Endodermal cell (in vitro differentiated cells): ENCODE results near the gene METTL22. TPM values are rescaled to one million over a fixed set of nuclear protein-coding genes. Genes with fewer than 3 reads are reported as not detected.
A peak's percentile ranks its signal among the peaks of the same experiment; 100 is the strongest.
"Not testable (repeated sequence)": the region's sequence is repeated elsewhere in the genome, so short reads cannot be mapped to it uniquely, and the experiment has no call there.

Experiments used
- DNase-seq: peaks from one replicate; pipeline ENCODE4 v3.0.0-alpha.2; 2017
- H3K27ac ChIP-seq: 2 replicates; pipeline ENCODE4 v1.5.1; 2013; ENCODE audit warnings: mild to moderate bottlenecking, low read depth, low read length, moderate library complexity
- H3K27me3 ChIP-seq: 2 replicates; pipeline ENCODE4 v1.6.1; 2013; ENCODE audit warnings: mild to moderate bottlenecking, low read length, moderate library complexity; ENCODE audit not compliant: insufficient read depth, control insufficient read depth, poor library complexity, severe bottlenecking
- H3K36me3 ChIP-seq: 2 replicates; pipeline ENCODE4 v1.7.0; 2013; ENCODE audit warnings: mild to moderate bottlenecking, low read length, moderate library complexity; ENCODE audit not compliant: control insufficient read depth, insufficient read depth
- H3K4me1 ChIP-seq: one replicate; pipeline ENCODE4 v1.7.0; 2013; ENCODE audit warnings: low read length; ENCODE audit not compliant: control insufficient read depth, insufficient read depth
- H3K4me3 ChIP-seq: 2 replicates; pipeline ENCODE4 v1.5.1; 2013; ENCODE audit warnings: mild to moderate bottlenecking, low read length, moderate library complexity
- H3K9ac ChIP-seq: 2 replicates; pipeline ENCODE4 v1.6.1; 2013; ENCODE audit warnings: mild to moderate bottlenecking, low read length, moderate library complexity; ENCODE audit not compliant: poor library complexity, severe bottlenecking; ENCODE audit errors: extremely low read depth
- H3K9me3 ChIP-seq: 2 replicates; pipeline ENCODE4 v1.6.1; 2013; ENCODE audit warnings: mild to moderate bottlenecking, low read length, moderate library complexity; ENCODE audit not compliant: control insufficient read depth
- H3K27ac Mint-ChIP-seq: 2 replicates; pipeline ENCODE4 v1.8.0; 2020; ENCODE audit warnings: mixed read lengths
- H3K27me3 Mint-ChIP-seq: 2 replicates; pipeline ENCODE4 v1.8.0; 2021; ENCODE audit warnings: mild to moderate bottlenecking, mixed read lengths; ENCODE audit not compliant: insufficient read depth
- H3K36me3 Mint-ChIP-seq: 2 replicates; pipeline ENCODE4 v1.8.0; 2020; ENCODE audit warnings: low read depth, mixed read lengths
- H3K4me1 Mint-ChIP-seq: 2 replicates; pipeline ENCODE4 v1.8.0; 2020; ENCODE audit warnings: mixed read lengths
- H3K4me3 Mint-ChIP-seq: 2 replicates; pipeline ENCODE4 v1.8.0; 2020; ENCODE audit warnings: mild to moderate bottlenecking, moderate library complexity, mixed read lengths
- H3K9me3 Mint-ChIP-seq: 2 replicates; pipeline ENCODE4 v1.8.0; 2020; ENCODE audit warnings: mild to moderate bottlenecking, mixed read lengths
- WGBS, 2 experiments: methylation state at CpG; one replicate each; pipeline versions ENCODE4 v1.1.5 to v1.1.7; 2013; ENCODE audit warnings: missing lambda C conversion rate in 2 of 2, mixed read lengths in 1 of 2; ENCODE audit not compliant: insufficient coverage in 1 of 2, insufficient read length in 1 of 2; 5-methylcytosine and 5-hydroxymethylcytosine counted together
- total RNA-seq, 2 donors: library from RNA; stranded (reverse); fragmentation: NEBNext Ultra II Directional in 1 of 2; extraction: Animal tissue kit (Norgen Biotek cat#: 25700) in 1 of 2; gene quantifications; 2 replicates in 1 of 2; 3 replicates in 1 of 2; pipeline ENCODE4 v1.2.1, GENCODE V29; 2021
- TF ChIP-seq, protein P1 (sequence below): fragments of 200-600 bp; sonication (generic); conservative IDR thresholded peaks from 2 replicates; pipeline ENCODE4 v1.5.0; 2021; ENCODE audit warnings: antibody characterized with exemption, mild to moderate bottlenecking

The METTL22 gene
- total RNA-seq, 2 donors from 2014 or later, result 55.1 to 70.5 TPM

DNA sequence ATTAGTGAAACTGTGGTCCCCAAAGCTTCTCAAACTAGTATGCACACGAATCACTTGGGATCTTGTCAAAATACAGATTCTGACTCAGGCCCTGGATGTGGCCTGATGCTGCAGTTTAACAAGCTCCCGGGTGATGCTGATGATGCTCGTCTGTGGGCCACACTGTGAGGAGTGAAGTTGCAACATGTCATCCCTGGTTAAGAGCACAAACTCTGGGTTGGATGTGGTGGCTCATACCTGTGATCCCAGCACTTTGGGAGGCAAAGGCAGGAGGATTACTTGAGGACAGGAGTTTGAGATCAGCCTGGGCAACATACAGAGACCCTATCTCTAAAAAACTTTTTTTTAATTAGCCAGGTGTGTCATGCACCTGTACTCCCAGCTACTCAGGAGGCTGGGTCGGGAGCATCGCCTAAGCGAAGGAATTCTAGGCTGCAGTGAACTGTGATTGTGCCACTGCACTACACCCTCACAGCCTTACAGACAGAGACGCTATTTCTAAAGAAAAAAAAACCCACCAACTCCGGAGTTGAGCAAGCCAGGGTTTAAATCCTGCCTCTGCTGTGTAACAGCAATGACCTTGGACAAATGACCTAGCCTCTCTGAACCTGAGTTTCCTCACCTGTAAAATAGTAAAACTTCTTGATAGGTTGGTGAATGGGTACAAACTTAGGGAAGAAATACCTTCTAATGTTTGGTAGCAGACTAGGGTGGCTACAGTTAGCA lies 28.5 kb downstream of the METTL22 start:
- no peak overlapping the region for H3K27ac ChIP-seq
- no peak overlapping the region for H3K27ac Mint-ChIP-seq
- no peaks in the 10 kb centered on the region for H3K4me1 ChIP-seq
- no peak for DNase-seq
- H3K9ac ChIP-seq, result no peak overlapping the region
- no peak overlapping the region for H3K4me3 Mint-ChIP-seq
- TF ChIP-seq, protein P1, sequence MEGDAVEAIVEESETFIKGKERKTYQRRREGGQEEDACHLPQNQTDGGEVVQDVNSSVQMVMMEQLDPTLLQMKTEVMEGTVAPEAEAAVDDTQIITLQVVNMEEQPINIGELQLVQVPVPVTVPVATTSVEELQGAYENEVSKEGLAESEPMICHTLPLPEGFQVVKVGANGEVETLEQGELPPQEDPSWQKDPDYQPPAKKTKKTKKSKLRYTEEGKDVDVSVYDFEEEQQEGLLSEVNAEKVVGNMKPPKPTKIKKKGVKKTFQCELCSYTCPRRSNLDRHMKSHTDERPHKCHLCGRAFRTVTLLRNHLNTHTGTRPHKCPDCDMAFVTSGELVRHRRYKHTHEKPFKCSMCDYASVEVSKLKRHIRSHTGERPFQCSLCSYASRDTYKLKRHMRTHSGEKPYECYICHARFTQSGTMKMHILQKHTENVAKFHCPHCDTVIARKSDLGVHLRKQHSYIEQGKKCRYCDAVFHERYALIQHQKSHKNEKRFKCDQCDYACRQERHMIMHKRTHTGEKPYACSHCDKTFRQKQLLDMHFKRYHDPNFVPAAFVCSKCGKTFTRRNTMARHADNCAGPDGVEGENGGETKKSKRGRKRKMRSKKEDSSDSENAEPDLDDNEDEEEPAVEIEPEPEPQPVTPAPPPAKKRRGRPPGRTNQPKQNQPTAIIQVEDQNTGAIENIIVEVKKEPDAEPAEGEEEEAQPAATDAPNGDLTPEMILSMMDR, result no peak
- H3K4me1 Mint-ChIP-seq, result no peaks in the 10 kb centered on the region
- H3K36me3 ChIP-seq, result peaks cover 30% of the 10 kb centered on the region
- H3K27me3 ChIP-seq, result no peaks in the 10 kb centered on the region
- peaks cover 40% of the 10 kb centered on the region for H3K36me3 Mint-ChIP-seq
- H3K9me3 ChIP-seq, result no peaks in the 10 kb centered on the region
- WGBS, 2 experiments, result 76 to 84% methylated on average over 7 to 8 of the region's 8 CpGs
- H3K4me3 ChIP-seq, result no peak overlapping the region
- peaks cover under 1% of the 10 kb centered on the region for H3K9me3 Mint-ChIP-seq
- peaks cover under 1% of the 10 kb centered on the region for H3K27me3 Mint-ChIP-seq

DNA sequence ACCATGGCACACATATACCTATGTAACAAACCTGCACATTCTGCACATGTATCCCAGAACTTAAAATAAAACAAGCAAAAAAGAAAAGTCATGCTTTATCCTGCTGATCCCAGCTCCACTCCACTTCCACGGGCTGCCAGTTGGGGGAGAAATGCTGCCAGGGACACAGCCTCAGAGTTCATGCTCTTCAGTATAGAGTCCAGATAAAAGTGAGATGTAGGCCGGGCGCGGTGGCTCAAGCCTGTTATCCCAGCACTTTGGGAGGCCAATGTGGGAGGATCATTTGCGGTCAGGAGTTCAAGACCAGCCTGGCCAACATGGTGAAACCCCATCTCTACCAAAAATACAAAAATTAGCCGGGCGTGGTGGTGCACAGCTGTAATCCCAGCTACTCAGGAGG lies 30.5 kb downstream of the METTL22 start:
- H3K9ac ChIP-seq, H3K27ac Mint-ChIP-seq, H3K4me3 ChIP-seq, H3K4me1 ChIP-seq, H3K27ac ChIP-seq, H3K4me3 Mint-ChIP-seq, H3K27me3 Mint-ChIP-seq, H3K9me3 ChIP-seq, H3K4me1 Mint-ChIP-seq, H3K9me3 Mint-ChIP-seq, H3K27me3 ChIP-seq: not testable (repeated sequence)
- peaks cover 18% of the 10 kb centered on the region for H3K36me3 ChIP-seq
- WGBS, 2 experiments, result 61 to 76% methylated on average over 6 of the region's 7 CpGs
- peaks cover 23% of the 10 kb centered on the region for H3K36me3 Mint-ChIP-seq
- TF ChIP-seq, protein P1, result peak; percentile 67
- DNase-seq, result peak; percentile 76

DNA sequence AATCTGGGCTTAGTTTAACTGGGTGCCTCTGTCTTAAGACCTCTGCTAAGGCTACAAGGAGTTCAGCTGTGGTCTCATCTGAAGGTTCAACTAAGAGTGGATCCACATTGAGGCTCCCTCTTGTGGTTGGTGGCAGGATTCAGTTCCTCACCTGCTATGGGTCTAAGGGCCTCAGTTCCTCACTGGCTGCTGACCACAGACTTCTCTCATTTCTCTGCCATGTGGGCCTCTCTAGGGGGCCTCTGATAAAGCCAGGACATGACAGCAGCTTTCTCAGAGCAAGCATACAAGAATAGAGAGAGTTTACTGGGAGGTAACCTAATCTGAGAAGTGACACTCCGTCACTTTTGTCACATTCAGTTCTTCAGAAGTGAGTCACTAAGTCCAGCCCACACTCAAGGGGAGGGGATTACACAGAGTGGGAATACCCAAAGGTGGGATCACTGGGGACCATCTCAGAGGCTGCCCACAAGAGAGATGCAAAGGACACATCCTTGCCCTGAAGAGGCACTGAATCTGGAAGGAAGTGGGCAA lies 33.8 kb downstream of the METTL22 start:
- Histone ChIP-seq H3K4me3 (no peak overlapping the region), H3K36me3 (no peaks in the 10 kb centered on the region), H3K4me1 (no peaks in the 10 kb centered on the region), H3K27me3 (no peaks in the 10 kb centered on the region), H3K9ac (no peak overlapping the region), H3K9me3 (no peaks in the 10 kb centered on the region), H3K27ac (no peak overlapping the region)
- TF ChIP-seq, protein P1, result peak; percentile 85
- Mint-ChIP-seq H3K9me3 (peaks cover 2% of the 10 kb centered on the region), H3K27ac (no peak overlapping the region), H3K36me3 (no peaks in the 10 kb centered on the region), H3K27me3 (peaks cover 17% of the 10 kb centered on the region), H3K4me3 (no peak overlapping the region), H3K4me1 (peaks cover 8% of the 10 kb centered on the region)
- 77% methylated on average over 1 of the region's 1 CpG; no CpG with 5 or more reads in 1 of the 2 experiments for WGBS, 2 experiments
- DNase-seq, result peak; percentile 85
